NB4 (cell line): Measurements from ENCODE around the gene SERPINB8.

ENCODE experiments used
- CTCF ChIP-seq: IDR thresholded peaks from one replicate; pipeline ENCODE4 v1.5.1; 2012; ENCODE audit warnings: low read depth, low read length
- MAX ChIP-seq: IDR thresholded peaks from 2 replicates; pipeline ENCODE4 v1.6.1; 2011; ENCODE audit warnings: low read depth, low read length
- MYC ChIP-seq: IDR thresholded peaks from 2 replicates; pipeline ENCODE4 v1.6.1; 2011; ENCODE audit warnings: low read depth, low read length
- POLR2A ChIP-seq: IDR thresholded peaks from 2 replicates; pipeline ENCODE4 v1.6.1; 2011; ENCODE audit warnings: mild to moderate bottlenecking; ENCODE audit not compliant: insufficient read length; ENCODE audit errors: extremely low read depth

- TF ChIP-seq CTCF (no peak), POLR2A (no peak), MAX (no peak), MYC (no peak)
Measured at GRCh38 chr18:63962137-63962536, 7.7 kb upstream of the SERPINB8 start.
